ENCODE results near the gene SERTAD1.

- TF ChIP-seq POLR2A (IDR thresholded peaks at IDR 0.05) = no peak
- TF ChIP-seq, protein P1, sequence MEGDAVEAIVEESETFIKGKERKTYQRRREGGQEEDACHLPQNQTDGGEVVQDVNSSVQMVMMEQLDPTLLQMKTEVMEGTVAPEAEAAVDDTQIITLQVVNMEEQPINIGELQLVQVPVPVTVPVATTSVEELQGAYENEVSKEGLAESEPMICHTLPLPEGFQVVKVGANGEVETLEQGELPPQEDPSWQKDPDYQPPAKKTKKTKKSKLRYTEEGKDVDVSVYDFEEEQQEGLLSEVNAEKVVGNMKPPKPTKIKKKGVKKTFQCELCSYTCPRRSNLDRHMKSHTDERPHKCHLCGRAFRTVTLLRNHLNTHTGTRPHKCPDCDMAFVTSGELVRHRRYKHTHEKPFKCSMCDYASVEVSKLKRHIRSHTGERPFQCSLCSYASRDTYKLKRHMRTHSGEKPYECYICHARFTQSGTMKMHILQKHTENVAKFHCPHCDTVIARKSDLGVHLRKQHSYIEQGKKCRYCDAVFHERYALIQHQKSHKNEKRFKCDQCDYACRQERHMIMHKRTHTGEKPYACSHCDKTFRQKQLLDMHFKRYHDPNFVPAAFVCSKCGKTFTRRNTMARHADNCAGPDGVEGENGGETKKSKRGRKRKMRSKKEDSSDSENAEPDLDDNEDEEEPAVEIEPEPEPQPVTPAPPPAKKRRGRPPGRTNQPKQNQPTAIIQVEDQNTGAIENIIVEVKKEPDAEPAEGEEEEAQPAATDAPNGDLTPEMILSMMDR (IDR thresholded peaks at IDR 0.05) = no peak
Observed at GRCh38 chr19:40379446-40380198, 46.2 kb downstream of the SERTAD1 start.

Data from vagina (tissue), 2 donors.